K562 (cell line): ENCODE results near the gene MMS19. TPM values are rescaled to one million over a fixed set of nuclear protein-coding genes. Genes with fewer than 3 reads are reported as not detected.

Experiments
- ATAC-seq: fragments of 200-7000 bp; cut with Tn5 transposase; 3 replicates; pipeline ENCODE4 v1.9.1; 2020; ENCODE audit warnings: moderate library complexity
- BruUV-seq: library from RNA; stranded (reverse); fragments of 400-500 nt; replicated peaks from 2 replicates; lab custom pipeline; 2021; lab: Mats Ljungman, UMichigan
- CTCF ChIA-PET: fragments of 300-600 bp; formaldehyde crosslinking; extraction: SDS; loops from one replicate; lab custom pipeline; 2021; ENCODE audit warnings: low intra/inter-chr PET ratio; lab: Yijun Ruan, JAX
- POLR2A ChIA-PET: fragments of 300-600, 350-650 bp; sonication (Branson Sonifier 250); formaldehyde crosslinking; extraction: SDS; loops from one replicate; lab custom pipeline; 2021; ENCODE audit warnings: antibody characterized with exemption, inconsistent platforms; lab: Yijun Ruan, JAX
- DNase-seq, 4 experiments: peaks; one replicate each; pipeline versions ENCODE4 v3.0.0 to v3.0.0-alpha.2; 2011 to 2018; ENCODE audit warnings: low spot score in 3 of 4, mixed read lengths in 3 of 4; ENCODE audit errors: extremely low read depth in 1 of 4
- FAIRE-seq: peaks from 2 replicates; lab custom pipeline; 2011; peaks lifted over from hg19 to GRCh38; lab: Jason Lieb, UNC
- H2AFZ ChIP-seq: 2 replicates; pipeline ENCODE4 v1.6.0; 2011; ENCODE audit warnings: low read depth, low read length, control low read depth, inconsistent platforms
- H3K27ac ChIP-seq: fragments of 200-600 bp; 3 replicates; pipeline ENCODE4 v1.8.0; 2011; ENCODE audit warnings: low read depth, mild to moderate bottlenecking, control low read depth, inconsistent platforms, low read length, moderate library complexity, mixed read lengths; ENCODE audit errors: extremely low read depth
- H3K27me3 ChIP-seq, 2 experiments: fragments of 300-600 bp in 1 of 2; 2 replicates in 1 of 2; 3 replicates in 1 of 2; pipeline versions ENCODE4 v1.6.0 to v1.8.0; 2011; ENCODE audit warnings: inconsistent platforms in 2 of 2, low read length in 2 of 2, mild to moderate bottlenecking in 1 of 2, mixed read lengths in 1 of 2, moderate library complexity in 1 of 2; ENCODE audit not compliant: control insufficient read depth in 2 of 2, insufficient read depth in 2 of 2
- H3K36me3 ChIP-seq: fragments of 300-600 bp; 3 replicates; pipeline ENCODE4 v1.8.0; 2011; ENCODE audit warnings: mild to moderate bottlenecking, low read length, inconsistent platforms; ENCODE audit not compliant: control insufficient read depth, insufficient read depth
- H3K4me1 ChIP-seq, 2 experiments: fragments of 200-600 bp in 1 of 2; replicated peaks in 1 of 2; 2 replicates in 1 of 2; 3 replicates in 1 of 2; pipeline versions ENCODE4 v1.5.1 to v1.8.0; 2011; ENCODE audit warnings: inconsistent platforms in 2 of 2, low read length in 2 of 2, mild to moderate bottlenecking in 1 of 2, mixed read lengths in 1 of 2, moderate library complexity in 1 of 2; ENCODE audit not compliant: control insufficient read depth in 2 of 2, insufficient read depth in 2 of 2
- H3K4me2 ChIP-seq: 2 replicates; pipeline ENCODE4 v1.6.1; 2011; ENCODE audit warnings: low read length, control low read depth, inconsistent platforms, mixed read lengths; ENCODE audit not compliant: insufficient read depth
- H3K4me3 ChIP-seq: fragments of 200-600 bp; sonication (generic), shearing (Covaris generic); 2 replicates; pipeline ENCODE4 v1.5.1; 2016; ENCODE audit warnings: control low read depth, inconsistent platforms
- H3K79me2 ChIP-seq: fragments of 200-600 bp; 3 replicates; pipeline ENCODE4 v1.8.0; 2011; ENCODE audit warnings: low read length, inconsistent platforms; ENCODE audit not compliant: control insufficient read depth, insufficient read depth
- H3K9ac ChIP-seq, 2 experiments: 2 replicates each; pipeline versions ENCODE4 v1.6.0 to v1.6.1; 2011; ENCODE audit warnings: low read depth in 2 of 2, low read length in 2 of 2, control low read depth in 1 of 2, inconsistent platforms in 1 of 2, mild to moderate bottlenecking in 1 of 2, mixed read lengths in 1 of 2; ENCODE audit not compliant: insufficient read depth in 1 of 2
- H3K9me1 ChIP-seq: one replicate; pipeline ENCODE4 v1.6.0; 2011; ENCODE audit warnings: inconsistent platforms, mild to moderate bottlenecking, low read length, moderate library complexity; ENCODE audit not compliant: control insufficient read depth, insufficient read depth
- H3K9me3 ChIP-seq: replicated peaks from 2 replicates; pipeline ENCODE4 v1.5.1; 2011; ENCODE audit warnings: low read depth, low read length, inconsistent platforms; ENCODE audit not compliant: control insufficient read depth, insufficient read depth
- H4K20me1 ChIP-seq: replicated peaks from 2 replicates; pipeline ENCODE4 v1.6.1; 2011; ENCODE audit warnings: low read length, inconsistent platforms, mixed read lengths; ENCODE audit not compliant: control insufficient read depth, insufficient read depth
- BCOR ChIP-seq: fragments of 450-650 bp; IDR thresholded peaks from 2 replicates; pipeline ENCODE4 v1.6.1; 2016
- CEBPB ChIP-seq: fragments of 450-650 bp; IDR thresholded peaks from 2 replicates; pipeline ENCODE4 v1.6.1; 2016; ENCODE audit warnings: missing genetic modification characterization, missing compliant biosample characterization
- CREB3L1 ChIP-seq: fragments of 450-650 bp; IDR thresholded peaks from 2 replicates; pipeline ENCODE4 v1.6.1; 2014; ENCODE audit warnings: low read depth, mild to moderate bottlenecking, moderate library complexity, borderline replicate concordance
- CTCF ChIP-seq, 3 experiments: IDR thresholded peaks in 2 of 3; conservative IDR thresholded peaks in 1 of 3; 2 replicates each; pipeline ENCODE4 v1.5.1; 2011 to 2012; ENCODE audit warnings: low read length in 3 of 3, mild to moderate bottlenecking in 3 of 3, control low read depth in 2 of 3, improper control_type of control experiment in 1 of 3, inconsistent platforms in 1 of 3, low read depth in 1 of 3, mixed read lengths in 1 of 3, moderate library complexity in 1 of 3; ENCODE audit not compliant: insufficient read depth in 2 of 3
- HMGN3 ChIP-seq: IDR thresholded peaks from 2 replicates; pipeline ENCODE4 v1.6.1; 2011; ENCODE audit warnings: borderline replicate concordance, low read depth, mild to moderate bottlenecking, mixed read lengths, low read length; ENCODE audit not compliant: insufficient read length; ENCODE audit errors: extremely low read depth
- KAT8 ChIP-seq: fragments of 450-650 bp; IDR thresholded peaks from 2 replicates; pipeline ENCODE4 v1.6.1; 2016; ENCODE audit warnings: low read depth, mild to moderate bottlenecking
- NCOA6 ChIP-seq: fragments of 450-650 bp; IDR thresholded peaks from 2 replicates; pipeline ENCODE4 v1.6.1; 2017; ENCODE audit warnings: mild to moderate bottlenecking
- NR2C1 ChIP-seq, 2 experiments: fragments of 450-650 bp; IDR thresholded peaks; 2 replicates each; pipeline ENCODE4 v1.6.1; 2017; ENCODE audit warnings: mild to moderate bottlenecking in 2 of 2, antibody characterized with exemption in 1 of 2, inconsistent platforms in 1 of 2, missing compliant biosample characterization in 1 of 2, missing genetic modification characterization in 1 of 2
- POLR2AphosphoS2 ChIP-seq: IDR thresholded peaks from 2 replicates; pipeline ENCODE4 v1.6.1; 2012; ENCODE audit warnings: low read length, improper control_type of control experiment
- POLR2G ChIP-seq: fragments of 200-400 bp; formaldehyde crosslinking; IDR thresholded peaks from 2 replicates; pipeline ENCODE4 v1.6.1; 2017; ENCODE audit warnings: low read depth, mild to moderate bottlenecking, antibody characterized with exemption, low read length, moderate library complexity
- SRF ChIP-seq, 2 experiments: fragments of 250-450, 450-650 bp in 1 of 2; sonication (Bioruptor Pico) in 1 of 2; sonication (generic) in 1 of 2; formaldehyde crosslinking; IDR thresholded peaks; 2 replicates each; pipeline versions ENCODE4 v1.5.0 to v1.5.1; 2020 to 2022; ENCODE audit warnings: mild to moderate bottlenecking in 1 of 2, missing genetic modification reagents in 1 of 2
- STAT6 ChIP-seq: sonication (generic); formaldehyde crosslinking; IDR thresholded peaks from 2 replicates; pipeline ENCODE4 v1.8.1; 2023; ENCODE audit warnings: mild to moderate bottlenecking, missing genetic modification reagents
- TBL1XR1 ChIP-seq, 2 experiments: IDR thresholded peaks; 2 replicates each; pipeline ENCODE4 v1.6.1; 2012; ENCODE audit warnings: improper control_type of control experiment in 2 of 2, low read length in 2 of 2, mild to moderate bottlenecking in 1 of 2
- TCFL5 ChIP-seq: fragments of 250-450 bp; sonication (Bioruptor Pico); conservative IDR thresholded peaks from 2 replicates; pipeline ENCODE4 v1.6.1; 2021; ENCODE audit warnings: mild to moderate bottlenecking, moderate library complexity, matching md5 sums
- TRIM28 ChIP-seq: fragments of 450-650 bp; IDR thresholded peaks from 2 replicates; pipeline ENCODE4 v1.6.1; 2017
- YBX1 ChIP-seq: fragments of 450-650 bp; IDR thresholded peaks from 2 replicates; pipeline ENCODE4 v1.7.1; 2016; ENCODE audit warnings: mild to moderate bottlenecking
- ZNF165 ChIP-seq: fragments of 250-450 bp; sonication (Bioruptor Pico); IDR thresholded peaks from 2 replicates; pipeline ENCODE4 v1.4.0; 2020; ENCODE audit warnings: borderline replicate concordance
- ZNF175 ChIP-seq: fragments of 200-800 bp; sonication (Bioruptor generic); IDR thresholded peaks from 2 replicates; pipeline ENCODE4 v1.6.1; 2016; ENCODE audit warnings: low read depth, mild to moderate bottlenecking, missing genetic modification characterization, missing compliant biosample characterization
- WGBS: fragments of 100-300 bp; shearing (Covaris generic); methylation state at CpG from one replicate; pipeline ENCODE4 v1.1.6; 2016; ENCODE audit warnings: low coverage, mixed read lengths; ENCODE audit not compliant: insufficient coverage; ENCODE audit errors: missing lambda C conversion rate; 5-methylcytosine and 5-hydroxymethylcytosine counted together
- in situ Hi-C: fragments of 300-500 bp; cut with MboI; formaldehyde crosslinking; loops from 4 replicates; pipeline ENCODE4 v1.15.0; 2018; ENCODE audit warnings: inconsistent platforms, mixed read lengths
- intact Hi-C: fragments of 100-400 bp; cut with micrococcal nuclease; formaldehyde crosslinking; loops from 2 replicates; pipeline ENCODE4 v1.14.2; 2022
- polyA plus RNA-seq, 8 experiments: library from polyadenylated mRNA; depleted of rRNA in 4 of 8; stranded (reverse) in 5 of 8; unstranded in 3 of 8; fragments of >200 nt; fragmentation: Nextera tagmentation in 2 of 8; fragmentation: Illumina TruSeq in 1 of 8; extraction: Ambion mirVana in 2 of 8; extraction: Trizol in 1 of 8; gene quantifications; 2 replicates each; pipeline versions ENCODE4 v1.2.1 to v1.2.3, GENCODE V29; 2011 to 2014; ENCODE audit warnings: inconsistent platforms in 1 of 8, missing spikeins in 1 of 8
- total RNA-seq, 7 experiments: library from RNA; depleted of rRNA in 6 of 7; stranded (reverse); fragments of >200 nt in 6 of 7; fragmentation: Illumina TruSeq in 2 of 7; extraction: Trizol in 2 of 7; gene quantifications; 2 replicates each; pipeline versions ENCODE4 v1.2.1 to v1.2.3, GENCODE V29; 2011 to 2021; ENCODE audit warnings: low replicate concordance in 1 of 7

Gene MMS19
- total and polyA plus RNA-seq, 9 of the 15 experiments (the other 6 are each of a cell fraction or from before 2014, with no cell fraction given), result 40.1 to 110 (median 62.9) TPM

GRCh38 chr10:97464226-97464625 lies 34.0 kb downstream of the MMS19 start:
- FAIRE-seq, result no peak
- DNase-seq, result no peak
- POLR2A ChIA-PET, result interaction anchor here (0.8 to 1.4 kb wide), 3 partner anchors 8 to 146 kb away, joined by 3 to 4 read pairs (median 4); no protein-coding TSS in a partner anchor

More at GRCh38 chr10:97464226-97464625, 34.0 kb downstream of the MMS19 start:
- Histone ChIP-seq H3K79me2 (no peaks in the 10 kb centered on the region), H3K27ac (no peak overlapping the region), H3K4me3 (no peak overlapping the region), H3K9ac (no peak overlapping the region), H3K36me3 (peaks cover 84% of the 10 kb centered on the region), H4K20me1 (no peaks in the 10 kb centered on the region), H3K4me1 (no peaks in the 10 kb centered on the region), H3K27me3 (no peaks in the 10 kb centered on the region), H3K9me1 (no peaks in the 10 kb centered on the region), H2AFZ (no peak overlapping the region), H3K4me2 (no peak overlapping the region), H3K9me3 (no peaks in the 10 kb centered on the region)
- no peak for ATAC-seq
- intact Hi-C loops, result loop anchor here (5.0 kb wide), 1 partner anchor 88 kb away; no protein-coding TSS in a partner anchor
- WGBS, result 73% methylated on average over 1 of the region's 1 CpG
- BruUV-seq, result no TSS peak
- CTCF ChIA-PET, result interaction anchor here (0.6 to 1.1 kb wide), 2 partner anchors 138 to 268 kb away, joined by 3 to 4 read pairs; no protein-coding TSS in a partner anchor
- in situ Hi-C loops, result loop anchor here (5.0 kb wide), 1 partner anchor 148 kb away; no protein-coding TSS in a partner anchor
- TF ChIP-seq KAT8 (no peak), CREB3L1 (no peak), CTCF (IDR thresholded peaks at IDR 0.05 in 2 of 3, conservative IDR thresholded peaks at IDR 0.05 in 1 of 3; ENCODE audit: insufficient read depth in 2 of 3, low read depth in 1 of 3, low read length in 3 of 3) (no peak), TRIM28 (no peak), STAT6 (no peak), HMGN3 (no peak), NR2C1 (IDR thresholded peaks at IDR 0.05) (no peak), NR2C1 (tag; IDR thresholded peaks at IDR 0.05) (no peak), NCOA6 (no peak), ZNF175 (CRISPR knock-in tag) (no peak), TBL1XR1 (IDR thresholded peaks at IDR 0.05; ENCODE audit: low read length in 2 of 2) (no peak), BCOR (no peak), POLR2G (no peak), TCFL5 (CRISPR knock-in tag) (no peak), ZNF165 (CRISPR knock-in tag) (no peak), SRF (CRISPR knock-in tag; IDR thresholded peaks at IDR 0.05) (no peak), YBX1 (no peak), CEBPB (tag) (no peak), POLR2AphosphoS2 (no peak)
